GM12878 (cell line): ENCODE data around the gene HOXD10. TPM values are rescaled to one million over a fixed set of nuclear protein-coding genes. Genes with fewer than 3 reads are reported as not detected.

Experiments used
- ATAC-seq: fragments of 200-7000 bp; cut with Tn5 transposase; 3 replicates; pipeline ENCODE4 v1.9.1; 2020; ENCODE audit warnings: mild to moderate bottlenecking, moderate library complexity
- BruUV-seq: library from RNA; stranded (reverse); fragments of 400-500 nt; replicated peaks from 2 replicates; lab custom pipeline; 2021; lab: Mats Ljungman, UMichigan
- CTCF ChIA-PET: fragments of 300-600 bp; sonication (Branson Sonifier 250); formaldehyde crosslinking; extraction: SDS; loops from one replicate; lab custom pipeline; 2021; ENCODE audit warnings: inconsistent platforms; lab: Yijun Ruan, JAX
- POLR2A ChIA-PET: fragments of 350-600 bp; formaldehyde crosslinking; extraction: SDS; loops from one replicate; lab custom pipeline; 2021; ENCODE audit warnings: inconsistent platforms; lab: Charles Lee
- RAD21 ChIA-PET: fragments of 300-600 bp; sonication (Branson Sonifier 250); formaldehyde crosslinking; loops from one replicate; lab custom pipeline; 2023; ENCODE audit warnings: antibody characterized with exemption; ENCODE audit not compliant: unreplicated experiment; lab: Charles Lee
- SMC1A ChIA-PET: fragments of 300-600 bp; sonication (Branson Sonifier 250); formaldehyde crosslinking; loops from one replicate; lab custom pipeline; 2023; ENCODE audit not compliant: unreplicated experiment, uncharacterized antibody; lab: Charles Lee
- DNase-seq: peaks from one replicate; pipeline ENCODE4 v3.0.0-alpha.2; 2011; ENCODE audit warnings: low read depth, low spot score
- FAIRE-seq: peaks from 3 replicates; lab custom pipeline; 2011; peaks lifted over from hg19 to GRCh38; lab: Jason Lieb, UNC
- H2AFZ ChIP-seq: 2 replicates; pipeline ENCODE4 v1.6.0; 2011; ENCODE audit warnings: low read depth, low read length, control low read depth; ENCODE audit not compliant: control insufficient read depth
- H3K27ac ChIP-seq: 2 replicates; pipeline ENCODE4 v1.5.1; 2011; ENCODE audit warnings: control low read depth; ENCODE audit not compliant: control insufficient read depth, insufficient read depth
- H3K27me3 ChIP-seq, 2 experiments: replicated peaks in 1 of 2; 2 replicates each; pipeline versions ENCODE4 v1.6.0 to v1.6.1; 2011; ENCODE audit warnings: low read length in 1 of 2; ENCODE audit not compliant: control insufficient read depth in 2 of 2, insufficient read depth in 2 of 2
- H3K36me3 ChIP-seq, 2 experiments: 2 replicates each; pipeline ENCODE4 v1.5.1; 2011; ENCODE audit warnings: low read length in 1 of 2; ENCODE audit not compliant: control insufficient read depth in 2 of 2, insufficient read depth in 2 of 2
- H3K4me1 ChIP-seq: 2 replicates; pipeline ENCODE4 v1.6.1; 2011; ENCODE audit warnings: mild to moderate bottlenecking, low read length, moderate library complexity, mixed read lengths; ENCODE audit not compliant: control insufficient read depth, insufficient read depth
- H3K4me2 ChIP-seq: 2 replicates; pipeline ENCODE4 v1.6.0; 2011; ENCODE audit warnings: control low read depth; ENCODE audit not compliant: control insufficient read depth, insufficient read depth
- H3K4me3 ChIP-seq: fragments of 200-600 bp; sonication (generic); 2 replicates; pipeline ENCODE4 v1.5.1; 2016
- H3K79me2 ChIP-seq: 2 replicates; pipeline ENCODE4 v1.6.0; 2011; ENCODE audit warnings: low read length; ENCODE audit not compliant: control insufficient read depth, insufficient read depth
- H3K9ac ChIP-seq: 2 replicates; pipeline ENCODE4 v1.8.0; 2011; ENCODE audit warnings: low read length, control low read depth, mixed read lengths; ENCODE audit not compliant: control insufficient read depth, insufficient read depth
- H3K9me3 ChIP-seq: replicated peaks from 3 replicates; pipeline ENCODE4 v1.5.1; 2011; ENCODE audit warnings: mild to moderate bottlenecking, low read length; ENCODE audit not compliant: control insufficient read depth, insufficient read depth
- H4K20me1 ChIP-seq: 2 replicates; pipeline ENCODE4 v1.6.0; 2011; ENCODE audit not compliant: control insufficient read depth, insufficient read depth
- BMI1 ChIP-seq: fragments of 450-650 bp; IDR thresholded peaks from 2 replicates; pipeline ENCODE4 v1.6.1; 2016; ENCODE audit warnings: mild to moderate bottlenecking, moderate library complexity, borderline replicate concordance
- DPF2 ChIP-seq: fragments of 450-650 bp; IDR thresholded peaks from 2 replicates; pipeline ENCODE4 v1.6.1; 2017; ENCODE audit warnings: mild to moderate bottlenecking
- FOXM1 ChIP-seq: IDR thresholded peaks from 2 replicates; pipeline ENCODE4 v1.6.1; 2012; ENCODE audit warnings: low read depth, mild to moderate bottlenecking, inconsistent platforms, low read length, moderate library complexity
- MEF2B ChIP-seq: fragments of 450-650 bp; IDR thresholded peaks from 2 replicates; pipeline ENCODE4 v1.6.1; 2018; ENCODE audit warnings: mild to moderate bottlenecking, moderate library complexity; ENCODE audit not compliant: partially characterized antibody, poor library complexity, severe bottlenecking
- RAD21 ChIP-seq: IDR thresholded peaks from 2 replicates; pipeline ENCODE4 v1.6.1; 2011; ENCODE audit warnings: mild to moderate bottlenecking, low read depth, low read length, moderate library complexity; ENCODE audit not compliant: insufficient read depth
- SMARCA5 ChIP-seq: fragments of 450-650 bp; IDR thresholded peaks from 2 replicates; pipeline ENCODE4 v1.6.1; 2017; ENCODE audit warnings: mild to moderate bottlenecking
- SMC3 ChIP-seq: IDR thresholded peaks from 2 replicates; pipeline ENCODE4 v1.6.1; 2011; ENCODE audit warnings: low read length, improper control_type of control experiment, borderline replicate concordance
- WGBS: methylation state at CpG from one replicate; pipeline ENCODE4 v1.1.6; 2016; ENCODE audit warnings: low lambda C conversion rate; ENCODE audit not compliant: insufficient replicate concordance, insufficient coverage; ENCODE audit errors: missing lambda C conversion rate; 5-methylcytosine and 5-hydroxymethylcytosine counted together
- in situ Hi-C: fragments of 300-500 bp; cut with MboI; formaldehyde crosslinking; loops from 9 replicates; pipeline ENCODE4 v1.14.3; 2018; ENCODE audit warnings: mixed read lengths
- intact Hi-C: fragments of 100-400 bp; cut with micrococcal nuclease; formaldehyde crosslinking; loops from one replicate; pipeline ENCODE4 v1.14.2; 2022; ENCODE audit not compliant: unreplicated experiment
- polyA plus RNA-seq, 11 experiments: library from polyadenylated mRNA; depleted of rRNA in 4 of 11; unstranded in 6 of 11; stranded (reverse) in 5 of 11; fragments of >200 nt; fragmentation: Nextera tagmentation in 4 of 11; fragmentation: Illumina TruSeq in 1 of 11; extraction: Ambion mirVana in 4 of 11; extraction: Trizol in 1 of 11; gene quantifications; 1 replicate in 1 of 11; 2 replicates in 10 of 11; pipeline versions ENCODE4 v1.2.1 to v1.2.3, GENCODE V29; 2011 to 2016; ENCODE audit warnings: inconsistent platforms in 2 of 11, missing spikeins in 2 of 11, low read depth in 1 of 11
- total RNA-seq, 4 experiments: library from RNA; depleted of rRNA in 3 of 4; stranded (reverse); fragments of >200 nt in 3 of 4; fragmentation: Illumina TruSeq in 1 of 4; extraction: Trizol in 1 of 4; gene quantifications; 2 replicates each; pipeline versions ENCODE4 v1.2.1 to v1.2.3, GENCODE V29; 2013 to 2021
- TF ChIP-seq, protein P1 (sequence below), 3 experiments: IDR thresholded peaks in 2 of 3; conservative IDR thresholded peaks in 1 of 3; 2 replicates each; pipeline ENCODE4 v1.5.1; 2011; ENCODE audit warnings: low read depth in 3 of 3, low read length in 3 of 3, mild to moderate bottlenecking in 3 of 3, control low read depth in 2 of 3, moderate library complexity in 2 of 3, inconsistent platforms in 1 of 3, mixed read lengths in 1 of 3; ENCODE audit not compliant: control insufficient read depth in 2 of 3, insufficient read depth in 1 of 3; ENCODE audit errors: extremely low read depth in 1 of 3

HOXD10 gene
- total and polyA plus RNA-seq, 10 of the 15 experiments (the other 5 are each of a cell fraction or from before 2014, with no cell fraction given), result not detected

DNA sequence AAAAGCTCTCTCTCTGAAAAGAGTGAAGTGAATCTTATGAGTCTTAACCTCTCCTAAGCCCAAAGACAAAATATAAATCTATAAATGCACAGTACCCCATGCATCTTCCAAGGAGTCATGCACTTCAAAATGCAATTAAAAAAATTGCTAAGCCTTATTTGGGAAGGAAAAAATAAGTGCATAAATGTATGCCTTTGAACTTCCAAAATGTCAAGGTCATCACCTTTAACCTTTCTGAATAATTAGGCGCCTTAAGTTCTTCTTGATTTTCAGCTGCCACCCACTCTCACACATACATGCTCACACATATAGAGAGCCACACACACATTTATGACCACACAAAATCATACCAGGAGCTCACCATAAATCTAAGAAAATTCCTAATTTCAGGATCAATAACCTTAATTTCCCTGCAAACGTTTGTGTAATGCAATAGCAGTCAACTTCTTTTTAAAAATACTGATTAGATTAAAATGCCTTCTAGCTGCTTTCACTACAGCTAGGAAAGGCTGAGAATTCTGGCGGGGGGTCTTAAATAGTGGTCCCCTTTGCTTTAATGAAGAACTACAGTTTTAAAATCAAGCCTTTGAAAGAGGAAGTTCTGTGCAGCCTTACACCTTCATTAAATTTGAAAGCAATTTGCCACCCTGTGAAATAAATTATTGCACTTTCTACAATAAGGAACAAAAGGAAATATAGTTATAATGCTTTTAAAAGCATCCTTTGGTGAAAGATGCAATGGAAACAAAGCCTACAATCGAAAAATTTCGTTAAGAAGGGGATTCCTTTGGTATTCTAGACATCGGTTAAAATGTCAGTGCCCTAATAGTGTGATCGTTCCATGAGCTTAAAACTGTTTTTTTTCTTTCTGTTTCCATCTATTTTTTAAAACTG is 5.9 kb upstream of the HOXD10 start:
- SMC1A ChIA-PET, result interaction anchor here (0.6 to 2.0 kb wide), 5 partner anchors 16 to 712 kb away, joined by 3 to 7 read pairs (median 3); no protein-coding TSS in a partner anchor
- no peak overlapping the region for H3K4me3 ChIP-seq
- POLR2A ChIA-PET, result interaction anchor here (0.9 kb wide), 1 partner anchor 1051 kb away, joined by 3 read pairs; no protein-coding TSS in a partner anchor
- no peaks in the 10 kb centered on the region for H3K4me1 ChIP-seq
- no peak for TF ChIP-seq SMARCA5
- peak; percentile 67; the same call in 1 of the 2 replicates for TF ChIP-seq BMI1
- no peak overlapping the region for H3K9ac ChIP-seq
- H3K36me3 ChIP-seq, result no peaks in the 10 kb centered on the region
- ATAC-seq (no peak), DNase-seq (no peak), FAIRE-seq (no peak)
- intact Hi-C loops (no loop called here), in situ Hi-C loops (no loop called here)
- H3K79me2 ChIP-seq, result no peaks in the 10 kb centered on the region
- no peak overlapping the region for H2AFZ ChIP-seq
- RAD21 ChIA-PET, result interaction anchor here (0.9 to 1.1 kb wide), 2 partner anchors 344 to 1032 kb away, joined by 3 read pairs; no protein-coding TSS in a partner anchor
- no peaks in the 10 kb centered on the region for H4K20me1 ChIP-seq
- peaks cover 14 to 39% of the 10 kb centered on the region in 2 experiments for H3K27me3 ChIP-seq
- CTCF ChIA-PET, result interaction anchor here (0.5 to 2.5 kb wide), 20 partner anchors 8 to 1727 kb away, joined by 3 to 12 read pairs (median 4); no protein-coding TSS in a partner anchor
- no peak overlapping the region for H3K4me2 ChIP-seq
- peaks cover 3% of the 10 kb centered on the region; the same call in 1 of the 3 replicates for H3K9me3 ChIP-seq
- no peak overlapping the region for H3K27ac ChIP-seq
- 11% methylated on average over 7 of the region's 7 CpGs for WGBS
- BruUV-seq, result no TSS peak

DNA sequence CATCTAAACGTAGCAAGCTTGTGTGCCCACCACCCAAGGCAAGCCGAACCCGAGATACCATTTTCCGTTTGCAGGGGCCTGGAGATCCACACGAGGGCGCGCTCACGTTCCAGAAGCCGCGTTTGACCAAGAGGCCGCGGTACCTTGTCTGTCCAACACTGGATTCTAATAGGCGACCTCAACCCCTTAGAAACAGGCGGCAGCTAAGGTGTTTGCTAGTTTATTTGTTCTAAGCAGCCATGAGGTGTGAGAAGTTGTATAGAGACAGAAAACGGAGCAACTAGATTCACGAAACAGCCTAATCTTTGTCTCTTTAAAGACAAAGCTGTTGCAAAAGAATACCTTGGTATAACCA is 5.3 kb upstream of the HOXD10 start:
- H3K79me2 ChIP-seq, result no peaks in the 10 kb centered on the region
- no peaks in the 10 kb centered on the region for H4K20me1 ChIP-seq
- RAD21 ChIA-PET, result interaction anchor here (0.9 kb wide), 1 partner anchor 1031 kb away, joined by 3 read pairs; no protein-coding TSS in a partner anchor
- CTCF ChIA-PET, result interaction anchor here (0.5 to 2.5 kb wide), 18 partner anchors 9 to 1727 kb away, joined by 3 to 12 read pairs (median 4); no protein-coding TSS in a partner anchor
- SMC1A ChIA-PET, result interaction anchor here (1.0 to 2.0 kb wide), 4 partner anchors 15 to 711 kb away, joined by 3 to 7 read pairs (median 4); no protein-coding TSS in a partner anchor
- intact Hi-C loops (no loop called here), in situ Hi-C loops (no loop called here)
- peaks cover 15 to 35% of the 10 kb centered on the region in 2 experiments for H3K27me3 ChIP-seq
- H3K4me3 ChIP-seq, result no peak overlapping the region
- no peaks in the 10 kb centered on the region for H3K36me3 ChIP-seq
- ATAC-seq (peak; percentile 79), FAIRE-seq (no peak), DNase-seq (no peak)
- no TSS peak for BruUV-seq
- H3K4me2 ChIP-seq, result no peak overlapping the region
- no peak overlapping the region for H3K9ac ChIP-seq
- no peak overlapping the region for H3K27ac ChIP-seq
- POLR2A ChIA-PET, result interaction anchor here (0.9 kb wide), 1 partner anchor 1050 kb away, joined by 3 read pairs; no protein-coding TSS in a partner anchor
- H3K9me3 ChIP-seq, result peaks cover 3% of the 10 kb centered on the region; the same call in 1 of the 3 replicates
- H2AFZ ChIP-seq, result no peak overlapping the region
- H3K4me1 ChIP-seq, result no peaks in the 10 kb centered on the region
- 18% methylated on average over 16 of the region's 16 CpGs for WGBS
- TF ChIP-seq MEF2B, result no peak
- TF ChIP-seq DPF2, result no peak
- TF ChIP-seq, protein P1, sequence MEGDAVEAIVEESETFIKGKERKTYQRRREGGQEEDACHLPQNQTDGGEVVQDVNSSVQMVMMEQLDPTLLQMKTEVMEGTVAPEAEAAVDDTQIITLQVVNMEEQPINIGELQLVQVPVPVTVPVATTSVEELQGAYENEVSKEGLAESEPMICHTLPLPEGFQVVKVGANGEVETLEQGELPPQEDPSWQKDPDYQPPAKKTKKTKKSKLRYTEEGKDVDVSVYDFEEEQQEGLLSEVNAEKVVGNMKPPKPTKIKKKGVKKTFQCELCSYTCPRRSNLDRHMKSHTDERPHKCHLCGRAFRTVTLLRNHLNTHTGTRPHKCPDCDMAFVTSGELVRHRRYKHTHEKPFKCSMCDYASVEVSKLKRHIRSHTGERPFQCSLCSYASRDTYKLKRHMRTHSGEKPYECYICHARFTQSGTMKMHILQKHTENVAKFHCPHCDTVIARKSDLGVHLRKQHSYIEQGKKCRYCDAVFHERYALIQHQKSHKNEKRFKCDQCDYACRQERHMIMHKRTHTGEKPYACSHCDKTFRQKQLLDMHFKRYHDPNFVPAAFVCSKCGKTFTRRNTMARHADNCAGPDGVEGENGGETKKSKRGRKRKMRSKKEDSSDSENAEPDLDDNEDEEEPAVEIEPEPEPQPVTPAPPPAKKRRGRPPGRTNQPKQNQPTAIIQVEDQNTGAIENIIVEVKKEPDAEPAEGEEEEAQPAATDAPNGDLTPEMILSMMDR (IDR thresholded peaks at IDR 0.05 in 2 of 3, conservative IDR thresholded peaks at IDR 0.05 in 1 of 3; ENCODE audit: control insufficient read depth in 2 of 3, extremely low read depth in 1 of 3, insufficient read depth in 1 of 3, low read depth in 3 of 3, low read length in 3 of 3), result peak; percentile 60 to 79 (median 60); a peak in 5 of 6 replicates
- TF ChIP-seq FOXM1, result no peak
- 0 out of 2 replicates have a peak, but pooled peaks have one; percentile 24 for TF ChIP-seq RAD21
- peak; percentile 18; the same call in 1 of the 2 replicates for TF ChIP-seq SMC3
- TF ChIP-seq, all 136 proteins: peak for 3
